Inferior parietal cortex (tissue), 1 donor: ENCODE data around the gene CYP1A2.
"Not testable (repeated sequence)": the region's sequence is repeated elsewhere in the genome, so short reads cannot be mapped to it uniquely, and the experiment has no call there.

Experiments
- DNase-seq: peaks from one replicate; pipeline ENCODE4 v3.0.0-alpha.2; 2016; ENCODE audit errors: extremely low spot score

The CYP1A2 gene, protein sequence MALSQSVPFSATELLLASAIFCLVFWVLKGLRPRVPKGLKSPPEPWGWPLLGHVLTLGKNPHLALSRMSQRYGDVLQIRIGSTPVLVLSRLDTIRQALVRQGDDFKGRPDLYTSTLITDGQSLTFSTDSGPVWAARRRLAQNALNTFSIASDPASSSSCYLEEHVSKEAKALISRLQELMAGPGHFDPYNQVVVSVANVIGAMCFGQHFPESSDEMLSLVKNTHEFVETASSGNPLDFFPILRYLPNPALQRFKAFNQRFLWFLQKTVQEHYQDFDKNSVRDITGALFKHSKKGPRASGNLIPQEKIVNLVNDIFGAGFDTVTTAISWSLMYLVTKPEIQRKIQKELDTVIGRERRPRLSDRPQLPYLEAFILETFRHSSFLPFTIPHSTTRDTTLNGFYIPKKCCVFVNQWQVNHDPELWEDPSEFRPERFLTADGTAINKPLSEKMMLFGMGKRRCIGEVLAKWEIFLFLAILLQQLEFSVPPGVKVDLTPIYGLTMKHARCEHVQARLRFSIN

DNA sequence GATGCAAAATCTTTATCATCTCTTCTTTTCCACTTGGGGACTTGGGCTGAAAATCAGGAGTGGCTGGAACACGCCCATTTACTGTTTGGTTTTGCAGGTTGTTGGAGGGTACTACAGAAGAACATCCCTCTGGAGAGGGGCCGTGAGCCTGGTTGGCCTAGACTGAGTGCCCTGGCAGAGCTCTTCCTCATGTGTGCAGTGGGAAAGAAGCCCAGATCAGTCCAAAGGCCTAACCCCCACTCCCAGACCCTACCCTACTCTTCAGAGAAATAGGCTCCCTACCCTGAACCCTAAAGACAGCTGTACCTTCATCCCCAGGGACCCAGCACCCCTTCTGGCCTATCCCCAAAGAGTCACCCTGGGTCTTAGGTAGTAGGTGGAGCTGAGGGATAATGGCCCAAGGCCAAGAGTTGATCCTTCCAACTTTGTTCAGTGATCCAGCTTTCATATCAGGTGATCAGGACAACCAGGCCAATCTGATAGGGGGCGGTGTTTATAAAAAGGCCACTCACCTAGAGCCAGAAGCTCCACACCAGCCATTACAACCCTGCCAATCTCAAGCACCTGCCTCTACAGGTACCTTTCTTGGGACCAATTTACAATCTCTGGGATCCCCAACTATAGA is at the start of gene CYP1A2:
Gene CYP1A2 (plus strand): TSS at position 524 of the 625 bp plus-strand sequence. CDS start 894 bp downstream, outside the sequence.
- DNase-seq, result no peak

DNA sequence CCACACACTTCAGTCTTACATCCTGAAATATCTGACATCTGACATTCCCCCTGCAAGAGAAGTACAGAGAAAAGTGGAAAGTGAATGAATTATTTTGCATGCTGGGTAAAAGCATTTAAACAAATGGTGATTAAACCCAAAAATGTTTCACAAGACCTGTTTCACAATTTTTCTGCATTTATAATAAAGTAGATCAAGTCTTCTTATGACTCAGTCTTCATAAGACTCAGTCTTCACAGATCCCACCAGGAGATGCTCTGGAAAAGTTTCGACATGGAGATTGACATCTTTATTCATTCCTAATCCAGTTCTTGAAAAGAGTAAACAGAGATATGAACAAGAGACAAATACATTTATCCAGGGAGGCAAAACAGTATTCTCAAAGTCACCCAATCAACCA is 39.6 kb upstream of the CYP1A2 start:
- no peak for DNase-seq

DNA sequence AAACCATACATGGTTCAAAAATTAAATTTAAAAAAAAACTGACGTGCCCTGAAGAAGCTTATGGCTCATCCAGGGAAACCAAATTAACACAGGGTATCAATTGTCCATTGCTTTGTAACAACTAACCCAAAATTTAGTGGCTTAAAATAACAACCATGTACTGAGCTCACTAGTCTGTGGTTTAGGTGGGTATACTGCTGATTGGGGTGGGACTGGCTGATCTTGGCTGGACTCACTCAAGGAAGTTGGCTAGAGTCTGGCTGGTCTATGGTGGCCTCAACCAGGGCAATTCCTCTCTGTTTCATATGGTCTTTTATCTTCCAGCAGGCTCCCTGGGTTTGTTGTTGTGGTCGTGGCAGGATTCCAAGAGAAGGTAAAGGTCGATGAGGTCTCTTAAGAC is 38.8 kb upstream of the CYP1A2 start:
- DNase-seq, result no peak

DNA sequence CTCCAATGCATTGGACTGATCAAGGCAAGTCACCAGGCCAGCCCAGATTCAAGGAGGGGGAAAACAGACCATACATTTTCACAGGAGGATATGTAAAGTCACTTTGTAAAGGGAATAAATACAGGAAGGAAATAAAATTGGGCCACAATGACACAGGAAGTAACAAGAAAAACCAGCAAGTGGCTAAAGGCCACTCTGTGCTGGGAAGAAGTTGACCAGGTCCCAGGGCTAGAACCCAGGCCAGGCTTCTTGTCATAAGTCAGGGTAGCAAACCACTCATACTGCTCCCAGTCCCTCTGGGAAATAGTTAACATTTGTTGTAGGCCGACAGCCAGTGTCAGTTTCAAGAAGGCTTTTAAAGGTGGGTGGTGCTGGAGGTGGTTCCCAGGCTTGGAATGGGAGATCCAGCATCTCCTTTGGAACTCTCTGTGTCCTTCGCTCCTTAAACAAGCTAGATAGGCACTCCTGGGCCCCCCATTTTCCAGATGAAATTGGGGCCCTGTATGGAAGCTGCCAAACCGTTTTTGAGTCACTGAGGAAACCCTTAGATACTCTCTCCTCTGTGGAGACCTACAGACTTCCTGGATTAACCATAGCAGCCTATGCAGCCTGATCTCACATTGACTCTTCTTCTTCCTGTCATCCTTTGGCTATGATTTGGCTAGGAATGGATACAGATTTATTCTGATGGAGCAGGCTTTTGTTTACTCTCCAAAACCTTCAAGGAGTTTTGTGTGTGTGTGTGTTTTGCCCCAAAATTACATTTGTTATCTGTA is 38.1 kb upstream of the CYP1A2 start:
- no peak for DNase-seq

DNA sequence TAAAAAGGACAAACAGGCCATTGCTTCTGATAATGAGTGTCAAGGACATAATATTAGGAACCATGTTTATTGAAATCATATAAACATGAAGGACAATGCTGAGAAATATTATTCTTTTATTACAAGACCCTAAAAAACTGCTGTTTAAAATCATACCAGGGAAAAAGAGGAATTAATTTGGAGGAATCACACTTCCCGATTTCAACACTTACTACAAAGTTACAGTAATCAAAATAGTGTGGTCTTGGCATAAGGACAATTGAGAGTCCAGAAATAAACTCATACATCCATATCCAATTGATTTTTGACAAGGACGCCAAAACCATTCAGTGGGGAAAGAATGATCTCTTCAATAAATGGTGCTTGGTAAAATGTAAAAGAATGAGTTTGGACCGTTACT is 36.3 kb upstream of the CYP1A2 start:
- DNase-seq, result no peak

DNA sequence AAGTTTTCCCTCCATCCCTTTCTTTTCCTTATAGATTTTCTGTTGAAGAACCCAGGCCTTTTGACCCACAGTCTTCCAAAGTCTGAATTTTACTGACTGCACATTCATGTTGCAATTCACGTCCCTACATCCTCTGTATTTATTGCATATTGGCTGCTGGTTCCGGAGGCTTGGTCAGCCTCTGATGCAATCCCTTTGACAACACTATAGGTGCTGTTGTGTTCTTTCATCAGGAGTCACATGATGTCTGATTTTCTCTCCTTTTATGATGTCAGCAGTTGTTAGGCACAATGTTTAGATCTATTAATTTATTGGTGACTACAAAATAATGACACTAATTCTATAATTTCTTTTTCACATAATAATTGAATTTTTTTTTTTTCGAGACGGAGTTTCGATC is 32.0 kb upstream of the CYP1A2 start:
- no peak for DNase-seq

DNA sequence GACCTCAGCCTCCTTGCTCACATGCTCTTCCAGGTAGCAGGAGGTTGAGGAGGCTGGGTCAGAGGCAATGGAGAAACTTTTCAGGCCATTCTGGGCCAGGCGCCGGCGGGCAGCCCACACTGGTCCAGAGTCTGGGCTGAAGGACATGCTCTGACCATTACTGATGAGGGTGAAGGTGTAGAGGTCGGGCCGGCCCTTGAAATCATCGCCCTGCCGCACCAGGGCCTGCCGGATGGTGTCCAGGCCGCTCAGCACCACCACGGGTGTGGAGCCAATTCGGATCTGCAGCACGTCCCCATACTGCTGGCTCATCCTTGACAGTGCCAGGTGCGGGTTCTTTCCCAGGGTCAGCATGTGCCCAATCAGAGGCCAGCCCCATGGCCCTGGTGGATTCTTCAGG is 26.1 kb upstream of the CYP1A2 start:
- no peak for DNase-seq

DNA sequence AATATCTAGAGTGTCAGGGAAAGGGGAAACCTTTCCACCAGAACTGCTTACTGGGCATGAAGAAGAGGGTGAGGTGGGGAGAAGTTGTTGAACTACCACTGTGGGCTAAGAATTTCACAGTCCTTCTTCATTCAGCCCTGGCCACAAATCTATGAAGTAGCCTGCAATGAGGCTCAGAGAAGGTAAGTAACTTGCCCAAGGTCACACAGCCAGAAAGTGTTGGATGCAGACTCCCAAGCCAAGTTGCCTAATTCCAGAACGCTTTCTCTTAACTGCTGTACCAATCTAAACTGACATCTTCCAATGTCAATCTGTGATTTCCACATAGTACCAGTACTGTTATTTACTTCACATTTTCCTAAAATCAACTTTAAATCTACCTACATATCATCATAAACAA is 25.5 kb upstream of the CYP1A2 start:
- DNase-seq, result no peak

DNA sequence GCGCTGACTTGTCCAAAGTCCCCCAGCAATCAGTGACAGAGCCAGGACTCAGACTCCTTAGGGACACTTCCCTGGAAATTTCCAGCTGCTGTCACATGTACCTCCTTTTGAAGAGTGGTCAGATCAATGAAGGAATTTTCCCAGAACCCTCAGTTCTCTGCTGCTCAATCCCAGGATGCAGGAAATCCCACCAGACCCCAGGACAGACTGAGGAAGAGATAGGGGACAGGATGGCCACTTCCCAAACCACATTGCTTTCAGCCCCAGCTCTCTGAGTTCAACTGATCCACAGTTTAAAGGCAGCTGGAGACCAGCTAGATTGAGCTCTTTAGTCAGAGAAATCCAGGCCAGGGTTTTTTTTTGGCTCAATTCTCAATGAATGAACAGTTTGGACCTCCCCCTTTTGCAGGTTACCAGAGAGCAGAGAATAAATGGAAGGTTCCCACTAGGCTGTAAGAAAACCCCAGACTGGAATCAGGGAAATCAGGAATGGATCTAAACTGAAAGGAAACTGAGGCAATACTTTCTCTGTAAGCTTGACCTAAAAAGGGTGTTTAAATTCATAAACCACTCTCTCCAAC is 24.8 kb upstream of the CYP1A2 start:
- DNase-seq, result peak; percentile 89

DNA sequence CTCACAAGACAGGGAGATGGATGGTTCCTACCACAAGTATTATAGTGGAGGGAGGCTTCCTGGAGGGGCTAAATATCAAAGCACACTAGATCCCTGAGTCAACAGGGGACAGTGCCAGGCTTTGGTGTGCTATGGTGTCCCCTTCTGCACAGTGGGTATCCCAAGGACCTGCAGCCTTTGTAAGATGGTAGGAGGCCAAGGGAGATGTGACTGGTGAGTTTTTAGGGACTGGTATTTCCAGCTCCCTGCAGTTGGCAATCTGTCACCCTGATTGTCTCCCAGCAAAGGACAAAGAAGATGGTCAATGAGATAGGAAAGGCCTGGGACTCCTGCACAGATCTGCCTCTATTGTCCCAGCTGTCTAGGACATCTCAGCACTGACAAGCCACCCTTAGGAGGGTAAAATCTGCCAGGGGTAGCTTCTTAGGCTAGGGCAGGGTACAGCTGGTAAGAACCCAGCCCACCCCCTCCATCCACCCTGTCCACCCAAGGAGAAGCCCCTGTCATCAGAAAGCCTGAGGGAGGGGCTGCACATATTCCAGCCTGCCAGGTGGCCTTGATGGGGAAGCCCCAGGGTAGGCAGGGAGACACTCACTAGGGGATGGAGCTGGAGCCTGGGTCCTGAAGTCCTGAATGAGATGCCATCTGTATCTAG is 23.9 kb upstream of the CYP1A2 start:
- DNase-seq, result no peak

DNA sequence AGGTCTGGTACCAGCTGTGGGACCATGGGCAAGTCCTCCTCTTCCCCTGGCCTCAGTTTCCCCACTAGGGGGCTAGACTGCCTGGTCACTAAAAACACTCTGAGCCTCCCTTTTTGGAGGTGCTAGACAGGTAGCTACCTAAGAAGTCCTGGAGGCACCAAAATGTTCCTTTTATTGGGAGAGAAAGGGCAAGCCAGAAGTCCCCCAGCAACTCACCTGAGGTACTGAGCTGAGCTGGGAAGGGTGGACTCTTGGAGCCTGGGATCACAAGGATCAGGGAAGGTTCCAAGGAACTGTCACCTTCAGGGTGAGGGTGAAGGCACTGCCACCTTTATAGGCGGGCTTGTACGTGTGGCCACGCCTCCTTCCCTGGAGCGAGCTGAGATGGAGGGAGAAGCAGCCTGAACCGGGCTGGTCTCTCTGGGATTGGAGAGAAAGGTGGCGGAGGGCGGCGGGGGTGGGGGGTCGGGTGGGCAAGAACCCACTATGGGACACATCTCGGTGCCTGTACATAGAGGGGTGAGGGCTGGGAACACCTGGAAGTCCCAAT is 23.3 kb upstream of the CYP1A2 start, which contains the start of gene CYP1A1:
Gene CYP1A1 (minus strand): TSS at position 304 of the 550 bp plus-strand sequence. CDS start 2,431 bp downstream, outside the sequence.
- DNase-seq, result no peak

DNA sequence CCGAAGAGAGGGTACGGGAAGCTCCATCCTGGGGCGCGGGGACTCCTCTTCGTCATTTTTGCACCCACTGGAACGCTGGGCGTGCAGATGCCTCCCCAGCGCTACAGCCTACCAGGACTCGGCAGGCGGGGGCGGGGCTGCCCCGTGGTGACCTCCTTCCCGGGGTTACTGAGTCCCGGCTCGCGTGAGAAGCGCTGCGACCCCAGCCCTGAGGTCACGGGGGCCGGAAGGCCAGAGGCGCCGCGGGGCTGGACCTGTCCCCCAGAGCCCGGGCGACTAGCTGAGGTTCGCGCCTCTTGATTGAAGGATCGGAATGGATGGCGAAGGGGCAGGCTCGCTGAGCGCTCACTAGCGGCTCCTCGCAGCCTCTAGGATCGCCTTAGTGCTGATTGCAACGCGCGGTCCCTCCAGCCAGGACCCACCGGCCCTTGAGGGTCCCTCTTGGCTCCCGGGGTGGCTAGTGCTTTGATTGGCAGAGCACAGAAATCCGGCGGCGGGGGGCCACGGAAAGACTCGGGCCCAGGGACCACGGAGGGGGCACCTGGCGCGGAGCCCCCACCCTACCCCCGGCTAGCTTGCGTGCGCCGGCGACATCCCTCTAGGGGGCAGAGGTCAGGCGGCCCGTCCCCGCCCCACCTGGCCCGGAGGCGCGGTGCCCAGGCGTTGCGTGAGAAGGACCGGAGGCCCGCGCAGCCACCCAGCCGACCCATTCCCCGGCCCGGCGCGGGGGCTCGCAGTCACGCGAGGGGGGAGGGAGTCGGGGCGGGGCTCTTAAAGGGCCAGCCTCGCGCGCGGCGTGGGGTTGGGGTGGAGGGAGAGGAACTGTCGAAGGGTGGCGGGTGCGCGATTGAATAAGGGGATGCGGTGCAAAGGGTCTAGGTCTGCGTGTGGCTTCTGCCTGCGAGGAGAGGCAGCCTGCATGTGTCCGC is 22.5 kb upstream of the CYP1A2 start:
- DNase-seq, result no peak

DNA sequence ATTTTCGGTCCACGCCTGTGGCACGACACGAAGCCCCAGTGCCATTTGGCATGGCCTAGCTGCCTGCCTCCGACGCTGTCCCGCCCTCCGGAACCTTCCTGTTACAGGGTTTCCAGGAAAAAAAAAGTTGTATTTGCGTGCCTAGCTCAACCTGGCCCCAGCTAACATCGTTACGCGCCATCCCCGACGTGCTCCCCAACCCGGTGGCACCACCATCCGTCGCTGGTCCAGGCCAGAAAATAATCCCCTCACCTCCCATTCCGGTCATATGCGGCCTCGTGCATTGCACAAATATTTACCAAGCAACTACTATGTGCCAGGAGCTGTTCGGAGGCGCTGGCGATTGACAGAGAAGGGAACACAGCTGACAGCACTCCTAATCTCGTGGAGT is 21.9 kb upstream of the CYP1A2 start:
- DNase-seq, result no peak

DNA sequence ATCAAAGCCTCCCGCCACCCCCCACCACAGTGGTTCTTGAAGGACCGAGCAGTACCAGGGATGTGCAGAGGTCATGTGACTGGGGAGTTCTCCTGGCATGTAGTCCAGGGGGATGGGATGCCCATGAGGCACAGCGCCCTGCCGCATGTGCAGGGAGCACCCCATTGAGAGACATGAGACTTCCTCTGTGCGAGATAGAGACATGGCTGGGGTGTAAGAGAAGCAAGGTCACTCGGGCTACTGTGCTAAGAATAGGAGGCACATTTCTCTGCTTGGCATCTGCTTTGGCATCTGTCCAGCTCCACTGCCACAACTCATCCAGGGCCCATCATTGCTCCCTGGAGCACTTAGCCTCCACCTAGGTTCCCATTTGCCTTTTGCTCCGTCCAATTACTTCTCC is 20.9 kb upstream of the CYP1A2 start:
- no peak for DNase-seq

DNA sequence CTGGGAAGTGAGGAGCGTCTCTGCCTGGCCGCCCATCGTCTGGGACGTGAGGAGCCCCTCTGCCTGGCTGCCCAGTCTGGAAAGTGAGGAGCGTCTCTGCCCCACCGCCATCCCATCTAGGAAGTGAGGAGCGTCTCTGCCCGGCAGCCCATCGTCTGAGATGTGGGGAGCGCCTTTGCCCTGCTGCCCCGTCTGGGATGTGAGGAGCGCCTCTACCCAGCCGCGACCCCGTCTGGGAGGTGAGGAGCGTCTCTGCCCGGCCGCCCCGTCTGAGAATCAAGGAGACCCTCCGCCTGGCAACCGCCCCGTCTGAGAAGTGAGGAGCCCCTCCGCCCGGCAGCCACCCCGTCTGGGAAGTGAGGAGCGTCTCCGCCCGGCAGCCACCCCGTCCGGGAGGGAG is 19.9 kb upstream of the CYP1A2 start:
- DNase-seq, result not testable (repeated sequence)

DNA sequence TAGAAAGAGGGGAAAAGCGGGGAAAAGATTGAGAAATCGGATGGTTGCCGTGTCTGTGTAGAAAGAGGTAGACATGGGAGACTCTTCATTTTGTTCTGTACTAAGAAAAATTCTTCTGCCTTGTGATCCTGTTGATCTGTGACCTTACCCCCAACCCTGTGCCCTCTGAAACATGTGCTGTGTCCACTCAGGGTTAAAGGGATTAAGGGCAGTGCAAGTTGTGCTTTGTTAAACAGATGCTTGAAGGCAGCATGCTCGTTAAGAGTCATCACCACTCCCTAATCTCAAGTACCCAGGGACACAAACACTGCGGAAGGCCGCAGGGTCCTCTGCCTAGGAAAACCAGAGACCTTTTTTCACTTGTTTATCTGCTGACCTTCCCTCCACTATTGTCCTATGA is 19.3 kb upstream of the CYP1A2 start:
- DNase-seq, result not testable (repeated sequence)

DNA sequence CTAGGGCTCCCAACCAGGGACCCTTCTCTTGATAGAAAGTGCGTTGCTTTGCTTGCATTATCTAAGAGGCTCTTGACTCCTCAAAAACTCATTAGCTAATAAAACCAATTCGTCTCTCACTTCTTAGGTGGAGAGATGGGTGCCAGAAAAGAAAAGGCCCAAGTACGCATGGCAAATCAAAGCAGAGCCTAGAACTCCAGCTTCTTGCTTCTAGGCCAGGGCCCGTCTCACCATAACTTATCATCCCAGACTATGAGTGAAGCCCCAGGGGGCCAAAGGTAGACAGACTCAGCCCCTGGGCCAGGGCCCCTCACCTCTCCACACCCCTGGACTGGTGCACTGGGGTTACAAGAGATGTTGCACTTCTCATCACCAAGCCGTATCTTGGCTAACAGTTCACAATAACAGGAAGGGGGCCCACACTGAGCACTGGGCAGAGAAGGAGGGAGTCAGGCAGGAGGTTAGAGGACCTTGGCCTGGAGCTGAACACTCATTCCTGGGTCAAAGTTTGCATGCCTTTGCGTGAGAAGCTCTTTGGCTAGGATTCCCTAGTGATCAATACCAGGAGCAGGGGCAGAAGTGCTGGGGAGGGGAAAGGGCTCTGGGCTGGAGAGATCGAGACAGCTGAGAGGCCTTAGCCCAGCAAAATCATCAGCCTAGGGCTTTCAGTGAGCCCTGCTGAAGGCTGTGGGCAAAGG is 17.9 kb upstream of the CYP1A2 start:
- no peak for DNase-seq

DNA sequence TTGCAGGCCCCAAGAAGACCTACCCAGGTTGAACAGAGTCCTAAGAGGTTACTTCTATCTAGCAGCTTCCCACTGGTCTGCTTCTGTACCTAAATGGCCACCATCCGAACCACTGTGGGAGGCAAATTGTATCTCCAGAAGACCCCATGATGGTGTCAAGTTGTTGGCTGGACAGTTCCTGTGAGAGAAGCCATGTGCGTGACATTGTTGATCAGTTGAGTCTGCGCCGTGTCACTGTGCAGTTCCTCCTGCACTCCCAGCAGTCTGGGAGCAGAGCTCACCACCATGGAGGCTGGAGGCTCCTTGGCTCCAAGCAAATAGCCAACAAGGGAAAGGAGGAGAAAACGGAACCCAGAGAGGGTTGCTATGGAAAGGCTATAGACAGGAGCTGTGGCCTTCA is 15.8 kb upstream of the CYP1A2 start:
- DNase-seq, result no peak

DNA sequence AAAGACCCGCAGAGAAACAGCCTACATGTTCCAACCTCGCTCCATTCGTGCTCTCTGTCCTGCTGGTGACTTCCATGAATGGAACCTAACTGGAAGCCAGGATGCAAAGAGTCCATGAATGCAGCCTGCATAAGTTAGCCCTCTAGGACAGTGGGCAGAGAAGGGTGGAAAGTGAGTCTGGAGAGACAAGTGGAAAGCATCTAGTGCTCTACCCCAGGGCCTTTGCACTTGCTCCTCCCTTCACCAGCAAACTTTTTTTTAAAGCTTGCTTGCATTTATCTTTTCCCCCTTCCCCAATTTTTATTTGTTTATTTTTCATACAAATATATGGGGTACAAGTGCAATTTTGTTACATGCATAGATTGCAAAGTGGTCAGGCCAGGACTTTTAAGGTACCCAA is 15.4 kb upstream of the CYP1A2 start:
- no peak for DNase-seq
